ENCODE data around the gene XRCC3.

Gene XRCC3

DNA sequence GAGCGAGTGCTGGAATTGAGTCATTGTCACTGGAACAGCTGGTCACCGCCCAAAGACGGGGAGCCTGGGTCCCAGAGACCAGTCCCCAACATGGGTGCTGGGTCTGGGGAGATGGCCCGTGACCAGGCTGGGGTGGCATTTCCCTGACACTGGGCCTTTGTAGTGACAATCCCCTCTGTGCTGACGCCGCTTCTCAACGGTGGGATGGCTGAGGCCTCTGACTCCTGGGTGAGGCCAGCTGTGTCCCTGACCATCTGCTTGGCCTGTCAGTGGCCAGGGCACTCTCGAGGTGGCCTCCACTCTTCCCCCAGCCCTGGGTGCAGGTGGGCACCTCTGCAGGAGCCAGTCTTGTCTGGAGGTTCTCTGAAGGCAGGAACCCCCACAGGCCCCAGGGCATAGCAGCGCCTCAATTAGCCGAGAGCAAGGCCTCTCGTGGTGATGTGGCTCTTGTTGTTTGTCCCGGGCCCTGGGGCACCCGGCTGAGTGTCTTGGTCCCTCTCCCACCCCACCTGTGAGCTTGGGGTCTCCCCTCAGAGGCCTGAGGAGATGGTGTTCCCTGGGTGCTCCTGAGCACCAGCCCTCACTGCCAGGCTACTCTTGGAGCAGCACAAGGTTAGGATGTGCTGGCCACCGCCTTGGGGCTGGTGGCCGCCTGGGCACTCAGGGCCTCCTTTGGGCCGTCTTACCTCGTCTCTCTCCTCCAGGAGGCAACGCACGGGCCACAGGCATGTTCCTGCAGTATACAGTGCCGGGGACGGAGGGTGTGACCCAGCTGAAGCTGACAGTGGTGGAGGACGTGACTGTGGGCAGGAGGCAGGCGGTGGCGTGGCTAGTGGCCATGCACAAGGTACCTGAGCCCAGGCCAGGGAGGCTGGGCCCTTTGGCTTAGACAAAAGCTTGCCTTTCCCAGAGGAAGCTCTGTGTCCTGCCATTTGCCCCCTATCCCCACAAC is 16.9 kb upstream of the XRCC3 start:
- ChIA-PET POLR2A (no interaction called here), CTCF (no interaction called here)
- TF ChIP-seq, protein P1, sequence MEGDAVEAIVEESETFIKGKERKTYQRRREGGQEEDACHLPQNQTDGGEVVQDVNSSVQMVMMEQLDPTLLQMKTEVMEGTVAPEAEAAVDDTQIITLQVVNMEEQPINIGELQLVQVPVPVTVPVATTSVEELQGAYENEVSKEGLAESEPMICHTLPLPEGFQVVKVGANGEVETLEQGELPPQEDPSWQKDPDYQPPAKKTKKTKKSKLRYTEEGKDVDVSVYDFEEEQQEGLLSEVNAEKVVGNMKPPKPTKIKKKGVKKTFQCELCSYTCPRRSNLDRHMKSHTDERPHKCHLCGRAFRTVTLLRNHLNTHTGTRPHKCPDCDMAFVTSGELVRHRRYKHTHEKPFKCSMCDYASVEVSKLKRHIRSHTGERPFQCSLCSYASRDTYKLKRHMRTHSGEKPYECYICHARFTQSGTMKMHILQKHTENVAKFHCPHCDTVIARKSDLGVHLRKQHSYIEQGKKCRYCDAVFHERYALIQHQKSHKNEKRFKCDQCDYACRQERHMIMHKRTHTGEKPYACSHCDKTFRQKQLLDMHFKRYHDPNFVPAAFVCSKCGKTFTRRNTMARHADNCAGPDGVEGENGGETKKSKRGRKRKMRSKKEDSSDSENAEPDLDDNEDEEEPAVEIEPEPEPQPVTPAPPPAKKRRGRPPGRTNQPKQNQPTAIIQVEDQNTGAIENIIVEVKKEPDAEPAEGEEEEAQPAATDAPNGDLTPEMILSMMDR (IDR thresholded peaks at IDR 0.05; ENCODE audit: control extremely low read depth, extremely low read depth, low read depth, missing control alignments) = no peak
- DNase-seq (ENCODE audit: extremely low spot score) = no peak

DNA sequence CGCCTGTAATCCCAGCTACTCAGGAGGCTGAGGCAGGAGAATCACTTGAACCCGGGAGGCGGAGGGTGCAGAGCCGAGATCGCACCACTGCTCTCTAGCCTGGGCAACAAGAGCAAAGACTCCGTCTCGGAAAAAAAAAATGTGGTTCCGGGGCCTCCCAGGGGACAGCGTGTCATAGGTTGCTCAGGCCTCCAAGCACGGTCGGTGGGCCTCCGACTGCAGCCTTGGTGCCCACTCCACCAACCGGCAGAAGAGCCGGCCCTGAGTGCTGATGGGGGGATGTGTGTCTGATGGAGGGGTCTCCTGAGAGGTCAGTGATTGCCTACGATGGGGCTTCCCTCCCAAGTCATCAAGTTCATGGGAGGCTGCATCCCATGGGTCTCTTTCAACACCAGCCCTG is 16.2 kb upstream of the XRCC3 start:
- TF ChIP-seq, protein P1 (IDR thresholded peaks at IDR 0.05; ENCODE audit: control extremely low read depth, extremely low read depth, low read depth, missing control alignments) = no peak
- ChIA-PET POLR2A (no interaction called here), CTCF (no interaction called here)
- no peak for DNase-seq (ENCODE audit: extremely low spot score)

DNA sequence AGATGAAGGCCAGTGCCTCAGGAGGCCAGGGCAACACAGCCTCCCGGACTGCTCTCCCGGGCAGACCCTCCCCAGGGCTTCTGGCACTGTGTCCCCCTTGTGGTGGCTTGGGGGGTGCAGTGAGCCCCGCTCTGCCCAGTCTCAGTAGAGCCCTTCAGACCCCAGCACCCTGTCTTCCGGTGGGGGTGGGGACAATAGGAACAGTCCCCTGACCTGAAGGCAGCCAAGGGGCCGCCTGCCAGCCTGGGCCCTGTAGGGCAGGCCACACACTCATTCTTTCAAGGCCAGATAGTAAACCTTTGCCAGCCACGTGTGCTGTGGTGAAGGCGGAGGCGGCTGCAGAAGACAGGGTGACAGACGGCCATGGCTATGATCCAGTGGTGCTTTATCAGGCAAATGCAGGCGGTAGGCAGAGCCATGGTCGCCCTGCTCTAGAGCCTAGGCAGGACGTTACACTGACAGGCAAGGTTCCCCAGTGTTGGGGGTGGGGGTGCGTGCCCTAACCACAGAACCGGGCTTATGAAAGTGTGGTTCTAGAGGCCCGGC is 15.3 kb upstream of the XRCC3 start:
- ChIA-PET CTCF (no interaction called here), POLR2A (no interaction called here)
- DNase-seq (ENCODE audit: extremely low spot score) = no peak
- TF ChIP-seq, protein P1 (IDR thresholded peaks at IDR 0.05; ENCODE audit: control extremely low read depth, extremely low read depth, low read depth, missing control alignments) = no peak

DNA sequence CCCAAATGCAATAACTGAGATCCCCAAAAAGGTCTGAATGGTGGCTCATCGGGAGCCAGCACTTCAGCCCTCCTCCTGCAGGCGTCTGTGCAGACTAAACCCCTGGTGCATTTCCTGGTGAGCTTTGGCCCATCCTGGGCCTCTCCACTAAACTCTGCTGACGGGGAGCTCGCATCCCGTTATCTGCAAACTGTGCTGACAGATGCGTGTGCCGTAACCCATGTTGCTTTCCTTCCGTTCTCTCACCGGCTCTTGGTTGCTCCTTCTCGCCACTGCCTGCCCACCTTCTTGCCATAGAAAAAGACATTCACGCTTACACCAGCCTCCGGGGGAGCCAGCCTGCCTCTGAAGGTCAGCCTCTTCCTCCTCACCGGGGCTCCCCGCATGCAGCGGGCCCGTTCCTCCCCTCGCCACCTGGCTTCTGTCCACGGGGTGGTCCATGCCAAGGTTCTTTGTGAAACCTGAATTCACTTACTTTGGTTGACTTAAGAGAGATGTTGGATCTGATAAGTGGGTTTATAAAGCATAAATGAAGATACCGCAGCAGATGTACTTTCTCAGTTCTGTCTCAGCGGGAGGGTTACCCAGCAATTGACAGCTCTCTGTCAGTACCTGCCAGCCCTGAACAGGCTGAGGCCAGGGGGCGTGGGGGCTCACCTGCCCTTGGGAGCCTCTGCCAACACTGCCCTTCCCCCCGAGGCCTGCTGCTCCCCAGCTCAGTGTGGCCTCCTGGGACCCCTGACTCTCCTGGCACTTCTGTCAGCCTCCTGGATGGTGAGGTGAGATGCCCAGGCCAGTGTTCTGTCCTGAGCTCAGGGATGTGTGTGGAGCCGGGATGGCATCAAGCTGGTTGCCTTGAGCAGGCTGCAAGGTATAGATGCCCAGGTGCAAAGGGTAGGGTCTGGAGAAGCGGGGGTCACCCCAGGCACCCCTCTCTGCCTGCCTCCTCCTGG is 14.5 kb upstream of the XRCC3 start:
- TF ChIP-seq, protein P1 (IDR thresholded peaks at IDR 0.05; ENCODE audit: control extremely low read depth, extremely low read depth, low read depth, missing control alignments) = no peak
- ChIA-PET CTCF (no interaction called here), POLR2A (no interaction called here)
- no peak for DNase-seq (ENCODE audit: extremely low spot score)

DNA sequence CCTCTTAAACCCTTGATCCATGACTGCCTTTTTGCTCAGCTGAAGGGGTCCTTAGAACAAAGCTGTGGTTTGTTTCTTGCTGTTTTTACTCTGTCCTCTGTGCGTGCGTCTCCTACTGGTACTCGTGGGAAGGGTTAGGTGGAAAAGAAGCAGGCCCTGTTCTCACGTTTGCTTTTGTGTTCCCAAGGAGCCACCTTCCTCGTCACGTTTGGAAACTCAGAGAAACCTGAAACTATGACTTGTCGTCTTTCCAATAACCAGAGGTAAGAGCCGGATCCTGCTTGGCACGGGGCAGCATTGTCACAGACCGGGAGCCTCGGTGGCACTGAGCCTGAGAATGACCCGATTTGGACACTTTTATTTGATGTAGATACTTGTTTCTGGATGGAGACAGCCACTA is 13.5 kb upstream of the XRCC3 start:
- TF ChIP-seq, protein P1 (IDR thresholded peaks at IDR 0.05; ENCODE audit: control extremely low read depth, extremely low read depth, low read depth, missing control alignments) = no peak
- DNase-seq (ENCODE audit: extremely low spot score) = no peak
- ChIA-PET POLR2A (no interaction called here), CTCF (no interaction called here)

DNA sequence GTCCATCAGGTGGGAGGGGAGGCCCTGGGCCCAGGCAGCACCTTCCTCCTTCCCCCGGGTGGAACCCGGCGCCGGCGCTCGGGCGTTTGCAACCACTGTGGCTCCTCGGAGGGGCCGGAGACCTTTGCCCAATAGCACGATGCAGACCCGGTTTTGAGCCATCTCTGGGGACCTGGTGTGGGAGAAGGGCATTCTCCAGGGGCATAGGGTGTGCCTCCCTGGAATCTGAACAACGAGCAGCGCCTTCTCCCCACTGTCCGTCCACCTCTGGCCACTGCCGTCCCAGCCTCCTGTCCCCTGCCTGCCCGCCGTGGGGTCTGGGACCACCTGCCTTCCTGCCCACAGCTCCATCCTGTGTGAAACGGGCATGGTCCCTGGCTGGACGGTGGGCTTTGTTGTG is 12.9 kb upstream of the XRCC3 start:
- ChIA-PET CTCF (no interaction called here), POLR2A (no interaction called here)
- TF ChIP-seq, protein P1 (IDR thresholded peaks at IDR 0.05; ENCODE audit: control extremely low read depth, extremely low read depth, low read depth, missing control alignments) = no peak
- DNase-seq (ENCODE audit: extremely low spot score) = no peak

All from GM10248 (cell line).